HG03571 (cell line): ENCODE results near the gene UTS2B.

Source experiments
- ATAC-seq: cut with Tn5 transposase; IDR thresholded peaks from one replicate; pipeline ENCODE4 v1.9.1; 2021; ENCODE audit not compliant: unreplicated experiment

The UTS2B gene, protein sequence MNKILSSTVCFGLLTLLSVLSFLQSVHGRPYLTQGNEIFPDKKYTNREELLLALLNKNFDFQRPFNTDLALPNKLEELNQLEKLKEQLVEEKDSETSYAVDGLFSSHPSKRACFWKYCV

DNA sequence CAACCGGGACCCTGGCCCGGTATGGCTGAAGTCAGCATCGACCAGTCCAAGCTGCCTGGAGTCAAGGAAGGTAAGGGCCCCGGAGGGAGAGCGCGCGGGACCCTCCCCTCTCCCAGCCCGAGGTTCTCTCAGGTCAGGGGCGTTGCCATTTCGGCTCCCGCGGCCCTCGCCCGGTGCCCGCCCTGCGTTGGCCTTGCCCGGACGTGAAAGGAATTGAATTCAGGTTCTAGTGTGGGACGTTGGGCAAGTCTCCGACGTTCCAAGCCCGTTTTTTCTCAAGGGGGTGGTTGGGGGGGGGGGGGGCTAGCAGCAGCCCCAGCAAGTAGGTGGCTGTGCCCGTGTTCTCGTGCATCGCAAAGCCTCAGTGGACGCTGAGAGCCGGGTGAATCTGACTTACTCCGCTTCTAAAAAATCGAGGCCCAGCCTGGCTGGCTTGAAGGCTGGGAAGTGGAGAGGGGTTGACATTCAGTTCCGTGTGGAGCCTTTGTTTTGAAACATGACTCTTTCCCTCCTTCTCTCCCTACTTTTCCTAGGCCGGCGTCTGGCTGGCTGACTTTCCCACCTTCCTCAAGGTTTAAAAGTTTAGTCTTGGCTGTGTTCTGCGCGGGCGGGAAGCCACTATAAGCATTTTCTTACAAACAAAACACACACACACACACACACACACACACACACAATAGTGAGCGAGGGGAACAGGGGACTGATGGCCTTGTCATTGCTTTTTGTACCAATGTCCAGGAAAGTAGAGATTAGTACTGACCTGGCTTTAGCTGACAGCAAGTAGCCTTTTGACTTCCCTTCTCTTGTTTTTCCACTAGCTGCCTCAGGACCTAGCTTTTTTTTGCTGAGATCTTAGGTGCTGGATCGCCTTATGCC is at the start of gene UTS2B:
UTS2B (minus strand) TSS at position 873 of the 876 bp plus-strand sequence. CDS start 48,337 bp downstream, outside the sequence.
- ATAC-seq, result peak; percentile 23

- no peak for ATAC-seq
These were observed 49.7 kb upstream of the UTS2B start for GRCh38 chr3:191380001-191380400.

GRCh38 chr3:191379446-191379845 is 49.1 kb upstream of the UTS2B start:
- ATAC-seq, result no peak

DNA sequence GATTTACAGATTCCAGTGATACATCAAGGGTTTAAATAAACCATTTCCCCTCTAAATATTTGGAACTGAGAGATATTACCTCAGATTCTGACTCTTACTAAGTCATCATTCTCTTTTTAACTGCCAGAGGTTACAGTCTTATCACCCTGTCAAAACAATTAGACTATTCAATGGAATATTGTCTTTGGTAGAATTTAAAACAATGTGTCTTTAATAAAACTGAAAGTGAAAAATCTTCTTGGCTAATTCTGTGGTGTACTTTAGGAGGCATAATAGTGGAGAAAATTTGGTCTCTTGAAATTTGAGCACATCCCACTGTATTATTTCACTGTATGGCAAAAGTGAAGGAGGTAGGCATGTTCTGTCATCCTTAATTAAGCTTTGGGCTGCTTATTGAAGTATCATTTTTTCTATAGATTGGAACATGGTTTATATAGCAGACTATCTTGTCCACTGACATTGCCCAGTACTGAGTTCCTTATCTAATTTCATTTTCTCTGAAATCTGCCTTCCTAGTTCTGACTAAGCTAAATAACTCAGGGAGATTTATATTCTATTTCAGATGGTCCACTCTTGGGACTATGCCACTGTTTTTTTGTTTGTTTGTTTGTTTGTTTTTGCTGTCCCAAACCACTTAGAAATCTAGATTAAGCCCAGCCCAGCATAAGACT is 48.0 kb upstream of the UTS2B start:
- no peak for ATAC-seq

DNA sequence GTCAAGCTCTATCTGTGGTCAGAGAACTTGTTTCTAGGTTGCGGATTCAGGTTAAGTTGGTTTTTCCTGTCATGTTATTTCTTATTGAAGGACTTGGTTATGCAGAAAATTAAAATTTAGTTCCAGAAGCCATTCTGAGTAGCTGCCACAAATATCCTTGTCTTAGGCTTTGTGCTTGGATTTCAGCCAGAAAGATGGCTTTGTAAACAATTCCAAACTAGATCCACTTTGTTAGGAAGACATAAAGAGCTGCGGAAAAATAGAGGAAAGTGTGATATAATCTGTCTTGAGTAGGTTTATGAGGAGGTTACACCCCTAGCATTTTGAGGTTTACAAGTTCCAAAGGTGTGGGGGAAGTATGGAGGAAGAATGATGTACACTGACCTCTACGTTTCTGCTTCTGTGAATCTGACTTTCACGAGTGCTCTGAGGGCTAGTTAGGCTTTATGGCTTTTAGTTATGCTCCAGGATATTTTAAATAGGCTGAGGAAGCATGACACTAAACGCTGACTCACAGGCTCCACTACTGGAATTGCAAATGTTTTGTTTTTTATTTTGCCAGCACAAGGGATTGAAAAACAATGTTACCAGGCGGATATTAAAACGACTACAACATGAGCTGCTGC is 46.3 kb upstream of the UTS2B start:
- no peak for ATAC-seq

DNA sequence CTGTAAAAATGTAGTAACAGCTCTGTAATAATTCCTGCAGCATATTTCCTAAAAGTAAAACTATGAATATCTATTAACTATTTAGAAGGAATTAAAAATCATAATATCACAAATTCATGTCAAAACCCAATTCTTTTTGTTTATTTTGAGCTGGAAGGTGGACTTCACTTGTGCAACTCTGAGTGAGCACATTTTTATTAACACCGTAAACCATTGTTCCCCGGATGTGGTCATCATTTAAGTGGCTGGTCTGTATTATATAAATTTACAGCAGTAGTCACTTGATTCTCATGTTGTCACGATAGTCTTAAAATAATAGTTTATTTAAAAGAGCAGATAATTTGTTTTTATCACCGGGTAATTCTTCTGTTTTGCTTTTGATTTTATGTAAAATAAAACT is 43.0 kb upstream of the UTS2B start:
- no peak for ATAC-seq

GRCh38 chr3:191372122-191372521 is 41.8 kb upstream of the UTS2B start:
- ATAC-seq, result no peak

GRCh38 chr3:191369616-191370010 is 39.3 kb upstream of the UTS2B start:
- ATAC-seq, result no peak

- ATAC-seq, result no peak
These were observed 38.7 kb upstream of the UTS2B start for GRCh38 chr3:191368755-191369615.

GRCh38 chr3:191366675-191367074 is 36.3 kb upstream of the UTS2B start:
- no peak for ATAC-seq

DNA sequence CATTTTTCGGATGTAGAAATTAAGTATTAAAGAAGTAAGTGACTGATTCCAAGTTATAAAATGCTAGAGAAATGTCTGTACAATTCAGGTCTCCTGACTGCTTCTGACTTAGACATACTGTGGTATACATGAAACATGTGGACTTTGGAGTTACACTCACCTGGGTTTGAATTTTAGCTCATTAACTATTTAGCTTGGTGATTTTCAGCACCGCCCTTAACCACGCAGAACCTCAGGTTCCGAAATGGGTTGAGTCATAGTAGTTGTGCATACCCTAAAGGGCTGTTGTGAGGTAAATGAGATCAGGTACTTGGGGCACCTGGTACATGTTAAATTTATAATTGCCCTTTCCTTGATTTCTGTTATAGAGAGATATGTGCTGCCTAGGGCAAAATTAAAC is 32.9 kb upstream of the UTS2B start:
- ATAC-seq, result no peak

- ATAC-seq, result no peak
These were observed 32.3 kb upstream of the UTS2B start for GRCh38 chr3:191362524-191363090.

- ATAC-seq, result no peak
These were observed 31.7 kb upstream of the UTS2B start for GRCh38 chr3:191362037-191362436.

- ATAC-seq, result no peak
These were observed 31.1 kb upstream of the UTS2B start for GRCh38 chr3:191361456-191361855.

GRCh38 chr3:191360620-191361019 is 30.3 kb upstream of the UTS2B start:
- no peak for ATAC-seq

DNA sequence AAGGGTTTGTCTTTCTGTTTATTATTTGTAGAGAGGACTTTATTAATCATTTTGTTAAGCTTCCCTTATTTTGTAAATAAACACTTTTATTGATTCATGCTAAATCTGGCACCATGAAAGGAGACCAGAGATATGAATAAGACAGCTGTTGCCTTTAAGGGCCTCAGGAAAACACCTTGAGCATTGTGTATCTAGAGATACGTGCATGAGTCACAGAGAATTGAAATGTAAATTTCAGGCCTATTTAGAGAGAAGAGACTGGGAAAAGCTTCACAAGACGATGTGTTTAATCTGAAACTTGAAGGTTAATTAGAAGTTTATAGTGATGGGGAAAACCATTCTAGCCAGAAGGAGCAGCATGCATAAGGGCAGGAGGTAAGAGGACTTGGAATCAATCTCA is 28.6 kb upstream of the UTS2B start:
- ATAC-seq, result peak; percentile 33

DNA sequence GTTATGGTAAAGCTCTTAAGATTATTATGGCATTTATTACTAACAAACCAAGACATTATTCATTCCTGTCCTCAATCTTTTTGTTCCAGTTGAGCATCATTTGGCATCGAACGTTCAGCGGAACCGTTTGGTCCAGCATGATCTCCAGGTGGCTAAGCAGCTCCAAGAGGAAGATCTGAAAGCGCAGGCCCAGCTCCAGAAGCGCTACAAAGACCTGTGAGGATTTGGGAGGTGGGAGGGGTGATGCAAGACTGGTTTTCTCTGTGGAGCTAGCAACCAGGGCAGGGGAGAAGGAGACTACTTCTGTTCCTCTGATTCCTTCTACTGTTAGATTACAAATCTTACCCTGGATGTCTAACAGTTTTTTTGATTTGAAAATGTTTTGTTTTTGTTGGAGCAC is 27.6 kb upstream of the UTS2B start:
- no peak for ATAC-seq

GRCh38 chr3:191356631-191357439 is 26.5 kb upstream of the UTS2B start:
- no peak for ATAC-seq

- ATAC-seq, result peak; percentile 75
These were observed 25.1 kb upstream of the UTS2B start for GRCh38 chr3:191355406-191355805.
